SK-N-SH (cell line): ENCODE data around the gene HOXC11. TPM values are rescaled to one million over a fixed set of nuclear protein-coding genes. Genes with fewer than 3 reads are reported as not detected.

ENCODE experiments used
- CTCF ChIA-PET: fragments of 300-600, 350-600 bp; formaldehyde crosslinking; extraction: SDS; loops from one replicate; lab custom pipeline; 2021; lab: Yijun Ruan, JAX
- POLR2A ChIA-PET: fragments of 350-600 bp; sonication (Branson Sonifier 250); formaldehyde crosslinking; extraction: SDS; loops from one replicate; lab custom pipeline; 2020; ENCODE audit warnings: antibody characterized with exemption, inconsistent platforms; lab: Yijun Ruan, JAX
- DNase-seq: peaks from one replicate; pipeline ENCODE4 v3.0.0; 2012
- H2AFZ ChIP-seq: fragments of 200-600 bp; sonication (generic); 2 replicates; pipeline ENCODE4 v1.8.1; 2016; ENCODE audit warnings: antibody characterized with exemption, mild to moderate bottlenecking, low read depth
- H3F3A ChIP-seq: fragments of 200-600 bp; sonication (generic); replicated peaks from 2 replicates; pipeline ENCODE3; 2016; ENCODE audit warnings: antibody characterized with exemption, mild to moderate bottlenecking; ENCODE audit not compliant: insufficient read depth
- H3K27ac ChIP-seq, 2 experiments: fragments of 200-500 bp in 1 of 2; fragments of 200-600 bp in 1 of 2; sonication (Bioruptor generic) in 1 of 2; sonication (generic), shearing (Covaris generic) in 1 of 2; 2 replicates each; pipeline versions ENCODE4 v1.5.1 to v1.6.1; 2014 to 2016; ENCODE audit warnings: low read depth in 2 of 2, inconsistent platforms in 1 of 2, low read length in 1 of 2, mild to moderate bottlenecking in 1 of 2, mixed read lengths in 1 of 2
- H3K27me3 ChIP-seq: fragments of 200-600 bp; sonication (generic), shearing (Covaris generic); 2 replicates; pipeline ENCODE4 v1.6.1; 2016; ENCODE audit warnings: mixed run types; ENCODE audit not compliant: insufficient read depth
- H3K36me3 ChIP-seq, 2 experiments: fragments of 200-500 bp in 1 of 2; fragments of 200-600 bp in 1 of 2; sonication (Bioruptor generic) in 1 of 2; sonication (generic) in 1 of 2; replicated peaks in 1 of 2; 2 replicates each; pipeline versions ENCODE3 to v1.5.1; 2014 to 2016; ENCODE audit warnings: low read length in 1 of 2, mild to moderate bottlenecking in 1 of 2; ENCODE audit not compliant: insufficient read depth in 2 of 2, control insufficient read depth in 1 of 2
- H3K4me1 ChIP-seq, 2 experiments: fragments of 200-500 bp in 1 of 2; fragments of 200-600 bp in 1 of 2; sonication (Bioruptor generic) in 1 of 2; sonication (generic), shearing (Covaris generic) in 1 of 2; 2 replicates each; pipeline versions ENCODE4 v1.5.1 to v1.6.1; 2014 to 2016; ENCODE audit warnings: low read depth in 1 of 2, low read length in 1 of 2, mixed run types in 1 of 2; ENCODE audit not compliant: insufficient read depth in 2 of 2, control insufficient read depth in 1 of 2
- H3K4me2 ChIP-seq: fragments of 200-600 bp; sonication (generic), shearing (Covaris generic); 2 replicates; pipeline ENCODE4 v1.6.1; 2017; ENCODE audit warnings: mixed run types
- H3K4me3 ChIP-seq, 2 experiments: fragments of 200-500 bp in 1 of 2; fragments of 200-600 bp in 1 of 2; sonication (Bioruptor generic) in 1 of 2; sonication (generic), shearing (Covaris generic) in 1 of 2; 2 replicates each; pipeline versions ENCODE4 v1.5.1 to v1.8.1; 2014 to 2016; ENCODE audit warnings: low read depth in 2 of 2, inconsistent platforms in 1 of 2, low read length in 1 of 2, mild to moderate bottlenecking in 1 of 2, mixed read lengths in 1 of 2, moderate library complexity in 1 of 2
- H3K79me2 ChIP-seq: fragments of 200-600 bp; sonication (generic); 2 replicates; pipeline ENCODE4 v1.8.1; 2017; ENCODE audit warnings: mild to moderate bottlenecking; ENCODE audit not compliant: insufficient read depth
- H3K9ac ChIP-seq: fragments of 200-600 bp; sonication (generic); 2 replicates; pipeline ENCODE4 v1.6.1; 2017; ENCODE audit warnings: mixed run types
- H3K9me2 ChIP-seq: fragments of 200-600 bp; sonication (generic); 2 replicates; pipeline ENCODE4 v1.6.1; 2017; ENCODE audit warnings: mixed run types
- H3K9me3 ChIP-seq: fragments of 200-600 bp; sonication (generic); 2 replicates; pipeline ENCODE4 v1.6.1; 2017; ENCODE audit warnings: mixed run types, mild to moderate bottlenecking, moderate library complexity
- H4K20me1 ChIP-seq: fragments of 200-600 bp; sonication (generic); 2 replicates; pipeline ENCODE4 v1.6.1; 2017; ENCODE audit warnings: mild to moderate bottlenecking, mixed run types; ENCODE audit not compliant: insufficient read depth
- CHD2 ChIP-seq: fragments of 150-350 bp; IDR thresholded peaks from 2 replicates; pipeline ENCODE4 v1.6.1; 2018; ENCODE audit warnings: low read length; ENCODE audit not compliant: partially characterized antibody
- ELF1 ChIP-seq: IDR thresholded peaks from 2 replicates; pipeline ENCODE4 v1.4.0; 2012
- FOSL2 ChIP-seq: IDR thresholded peaks from 2 replicates; pipeline ENCODE4 v1.4.0; 2012; ENCODE audit warnings: low read depth, mild to moderate bottlenecking, moderate library complexity, borderline replicate concordance
- FOXJ3 ChIP-seq: sonication (generic); formaldehyde crosslinking; IDR thresholded peaks from 2 replicates; pipeline ENCODE4 v1.5.1; 2020; ENCODE audit warnings: mild to moderate bottlenecking, missing genetic modification reagents
- GATA2 ChIP-seq: sonication (generic); formaldehyde crosslinking; IDR thresholded peaks from 2 replicates; pipeline ENCODE4 v1.5.0; 2020; ENCODE audit warnings: mild to moderate bottlenecking, missing genetic modification reagents
- NFIC ChIP-seq: IDR thresholded peaks from 2 replicates; pipeline ENCODE4 v1.4.0; 2012; ENCODE audit warnings: borderline replicate concordance
- POLR2AphosphoS5 ChIP-seq: IDR thresholded peaks from 2 replicates; pipeline ENCODE4 v1.6.1; 2012; ENCODE audit warnings: low read depth, low read length
- RFX5 ChIP-seq: IDR thresholded peaks from 2 replicates; pipeline ENCODE4 v1.6.1; 2012; ENCODE audit warnings: mild to moderate bottlenecking, improper control_type of control experiment, low read length
- WGBS: methylation state at CpG from one replicate; pipeline ENCODE4 v1.1.6; 2017; ENCODE audit warnings: low lambda C conversion rate; 5-methylcytosine and 5-hydroxymethylcytosine counted together
- polyA plus RNA-seq, 3 experiments: library from polyadenylated mRNA; depleted of rRNA; stranded (reverse); fragments of >200 nt; gene quantifications; 2 replicates each; pipeline ENCODE4 v1.2.3, GENCODE V29; 2012
- TF ChIP-seq, protein P1 (sequence below): fragments of 200-600 bp; sonication (generic); IDR thresholded peaks from 2 replicates; pipeline ENCODE4 v1.6.1; 2017; ENCODE audit warnings: antibody characterized with exemption, mild to moderate bottlenecking, moderate library complexity
- TF ChIP-seq, protein P2 (sequence below): IDR thresholded peaks from 2 replicates; pipeline ENCODE4 v1.4.0; 2012; ENCODE audit warnings: low read depth, borderline replicate concordance
- TF ChIP-seq, protein P3 (sequence below): IDR thresholded peaks from 2 replicates; pipeline ENCODE4 v1.6.1; 2012; ENCODE audit warnings: mild to moderate bottlenecking, low read depth, low read length, moderate library complexity

The HOXC11 gene
- polyA plus RNA-seq, 1 of the 3 experiments (the other 2 are of a cell fraction) = not detected

DNA sequence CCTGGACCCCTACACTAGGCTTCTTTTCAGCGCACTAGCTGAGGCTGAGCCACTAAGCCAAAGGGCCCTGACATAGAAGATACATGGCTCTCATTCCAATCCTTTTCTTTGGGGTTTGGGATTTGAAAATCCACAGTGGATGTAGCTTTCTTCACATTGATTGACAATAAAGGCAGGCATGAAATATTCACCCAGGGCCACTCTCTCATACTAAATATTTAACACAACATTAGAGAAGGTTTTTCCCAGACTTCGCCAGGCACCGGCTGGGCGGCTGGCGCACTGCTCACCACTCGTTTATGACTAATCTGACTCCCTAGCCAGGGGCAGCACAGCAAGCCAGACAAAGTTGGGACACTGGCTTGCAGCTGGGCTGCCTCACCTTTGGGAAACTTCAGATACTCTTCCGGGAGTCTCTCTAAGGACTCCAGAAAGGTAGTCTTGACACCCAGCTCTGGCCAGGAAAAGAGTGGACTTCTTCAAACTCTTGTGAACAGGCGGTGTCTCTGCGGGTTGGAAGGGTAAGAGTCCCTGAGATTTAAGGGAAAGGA is 699 bp upstream of the HOXC11 start:
- Histone ChIP-seq H3K4me2 (no peak overlapping the region), H3K9me2 (no peaks in the 10 kb centered on the region), H3K27ac (no peak overlapping the region), H4K20me1 (0 out of 2 replicates have a peak, but pooled peaks cover 2% of the 10 kb centered on the region), H3K4me3 (no peak overlapping the region), H3K9me3 (no peaks in the 10 kb centered on the region), H3F3A (peaks cover 3% of the 10 kb centered on the region), H3K27me3 (peaks cover 100% of the 10 kb centered on the region), H2AFZ (no peak overlapping the region), H3K79me2 (no peaks in the 10 kb centered on the region), H3K4me1 (peaks cover 0 to 2% of the 10 kb centered on the region in 2 experiments; a peak in 1 of 4 replicates), H3K36me3 (no peaks in the 10 kb centered on the region), H3K9ac (no peak overlapping the region)
- DNase-seq = no peak
- TF ChIP-seq GATA2 (CRISPR knock-in tag) = no peak
- TF ChIP-seq, protein P1, sequence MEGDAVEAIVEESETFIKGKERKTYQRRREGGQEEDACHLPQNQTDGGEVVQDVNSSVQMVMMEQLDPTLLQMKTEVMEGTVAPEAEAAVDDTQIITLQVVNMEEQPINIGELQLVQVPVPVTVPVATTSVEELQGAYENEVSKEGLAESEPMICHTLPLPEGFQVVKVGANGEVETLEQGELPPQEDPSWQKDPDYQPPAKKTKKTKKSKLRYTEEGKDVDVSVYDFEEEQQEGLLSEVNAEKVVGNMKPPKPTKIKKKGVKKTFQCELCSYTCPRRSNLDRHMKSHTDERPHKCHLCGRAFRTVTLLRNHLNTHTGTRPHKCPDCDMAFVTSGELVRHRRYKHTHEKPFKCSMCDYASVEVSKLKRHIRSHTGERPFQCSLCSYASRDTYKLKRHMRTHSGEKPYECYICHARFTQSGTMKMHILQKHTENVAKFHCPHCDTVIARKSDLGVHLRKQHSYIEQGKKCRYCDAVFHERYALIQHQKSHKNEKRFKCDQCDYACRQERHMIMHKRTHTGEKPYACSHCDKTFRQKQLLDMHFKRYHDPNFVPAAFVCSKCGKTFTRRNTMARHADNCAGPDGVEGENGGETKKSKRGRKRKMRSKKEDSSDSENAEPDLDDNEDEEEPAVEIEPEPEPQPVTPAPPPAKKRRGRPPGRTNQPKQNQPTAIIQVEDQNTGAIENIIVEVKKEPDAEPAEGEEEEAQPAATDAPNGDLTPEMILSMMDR = no peak
- no peak for TF ChIP-seq ELF1
- no peak for TF ChIP-seq POLR2AphosphoS5
- TF ChIP-seq FOSL2 = no peak
- TF ChIP-seq, protein P2, sequence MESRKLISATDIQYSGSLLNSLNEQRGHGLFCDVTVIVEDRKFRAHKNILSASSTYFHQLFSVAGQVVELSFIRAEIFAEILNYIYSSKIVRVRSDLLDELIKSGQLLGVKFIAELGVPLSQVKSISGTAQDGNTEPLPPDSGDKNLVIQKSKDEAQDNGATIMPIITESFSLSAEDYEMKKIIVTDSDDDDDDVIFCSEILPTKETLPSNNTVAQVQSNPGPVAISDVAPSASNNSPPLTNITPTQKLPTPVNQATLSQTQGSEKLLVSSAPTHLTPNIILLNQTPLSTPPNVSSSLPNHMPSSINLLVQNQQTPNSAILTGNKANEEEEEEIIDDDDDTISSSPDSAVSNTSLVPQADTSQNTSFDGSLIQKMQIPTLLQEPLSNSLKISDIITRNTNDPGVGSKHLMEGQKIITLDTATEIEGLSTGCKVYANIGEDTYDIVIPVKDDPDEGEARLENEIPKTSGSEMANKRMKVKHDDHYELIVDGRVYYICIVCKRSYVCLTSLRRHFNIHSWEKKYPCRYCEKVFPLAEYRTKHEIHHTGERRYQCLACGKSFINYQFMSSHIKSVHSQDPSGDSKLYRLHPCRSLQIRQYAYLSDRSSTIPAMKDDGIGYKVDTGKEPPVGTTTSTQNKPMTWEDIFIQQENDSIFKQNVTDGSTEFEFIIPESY = no peak
- TF ChIP-seq RFX5 = no peak
- TF ChIP-seq NFIC = no peak
- no peak for TF ChIP-seq CHD2
- no peak for TF ChIP-seq FOXJ3 (CRISPR knock-in tag)
- TF ChIP-seq, protein P3, sequence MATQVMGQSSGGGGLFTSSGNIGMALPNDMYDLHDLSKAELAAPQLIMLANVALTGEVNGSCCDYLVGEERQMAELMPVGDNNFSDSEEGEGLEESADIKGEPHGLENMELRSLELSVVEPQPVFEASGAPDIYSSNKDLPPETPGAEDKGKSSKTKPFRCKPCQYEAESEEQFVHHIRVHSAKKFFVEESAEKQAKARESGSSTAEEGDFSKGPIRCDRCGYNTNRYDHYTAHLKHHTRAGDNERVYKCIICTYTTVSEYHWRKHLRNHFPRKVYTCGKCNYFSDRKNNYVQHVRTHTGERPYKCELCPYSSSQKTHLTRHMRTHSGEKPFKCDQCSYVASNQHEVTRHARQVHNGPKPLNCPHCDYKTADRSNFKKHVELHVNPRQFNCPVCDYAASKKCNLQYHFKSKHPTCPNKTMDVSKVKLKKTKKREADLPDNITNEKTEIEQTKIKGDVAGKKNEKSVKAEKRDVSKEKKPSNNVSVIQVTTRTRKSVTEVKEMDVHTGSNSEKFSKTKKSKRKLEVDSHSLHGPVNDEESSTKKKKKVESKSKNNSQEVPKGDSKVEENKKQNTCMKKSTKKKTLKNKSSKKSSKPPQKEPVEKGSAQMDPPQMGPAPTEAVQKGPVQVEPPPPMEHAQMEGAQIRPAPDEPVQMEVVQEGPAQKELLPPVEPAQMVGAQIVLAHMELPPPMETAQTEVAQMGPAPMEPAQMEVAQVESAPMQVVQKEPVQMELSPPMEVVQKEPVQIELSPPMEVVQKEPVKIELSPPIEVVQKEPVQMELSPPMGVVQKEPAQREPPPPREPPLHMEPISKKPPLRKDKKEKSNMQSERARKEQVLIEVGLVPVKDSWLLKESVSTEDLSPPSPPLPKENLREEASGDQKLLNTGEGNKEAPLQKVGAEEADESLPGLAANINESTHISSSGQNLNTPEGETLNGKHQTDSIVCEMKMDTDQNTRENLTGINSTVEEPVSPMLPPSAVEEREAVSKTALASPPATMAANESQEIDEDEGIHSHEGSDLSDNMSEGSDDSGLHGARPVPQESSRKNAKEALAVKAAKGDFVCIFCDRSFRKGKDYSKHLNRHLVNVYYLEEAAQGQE = no peak
- 33% methylated on average over 9 of the region's 9 CpGs for WGBS
- POLR2A ChIA-PET = no interaction called here
- CTCF ChIA-PET = interaction anchor here (1.0 to 12.7 kb wide), 5 partner anchors 11 to 229 kb away, joined by 3 to 134 read pairs (median 5); partner anchors contain the start of genes HOXC10 and HOXC12
